Osteocyte (in vitro differentiated cells): Measurements from ENCODE around the gene LDHA. TPM values are rescaled to one million over a fixed set of nuclear protein-coding genes. Genes with fewer than 3 reads are reported as not detected.

ENCODE experiments used
- DNase-seq: peaks from one replicate; pipeline ENCODE4 v3.0.0; 2021; ENCODE audit warnings: mixed read lengths; ENCODE audit not compliant: unreplicated experiment; ENCODE audit errors: extremely low spot score
- H3K27ac Mint-ChIP-seq: one replicate; pipeline ENCODE4 v1.8.0; 2021; ENCODE audit warnings: mild to moderate bottlenecking, mixed read lengths; ENCODE audit not compliant: unreplicated experiment
- H3K27me3 Mint-ChIP-seq: one replicate; pipeline ENCODE4 v1.8.0; 2021; ENCODE audit warnings: mixed read lengths; ENCODE audit not compliant: unreplicated experiment
- H3K36me3 Mint-ChIP-seq: one replicate; pipeline ENCODE4 v1.8.0; 2021; ENCODE audit warnings: mixed read lengths; ENCODE audit not compliant: unreplicated experiment
- H3K4me1 Mint-ChIP-seq: one replicate; pipeline ENCODE4 v1.8.0; 2021; ENCODE audit warnings: mixed read lengths; ENCODE audit not compliant: unreplicated experiment
- H3K4me3 Mint-ChIP-seq: one replicate; pipeline ENCODE4 v1.8.0; 2021; ENCODE audit warnings: mild to moderate bottlenecking, moderate library complexity, mixed read lengths; ENCODE audit not compliant: unreplicated experiment
- H3K9me3 Mint-ChIP-seq: one replicate; pipeline ENCODE4 v1.8.0; 2021; ENCODE audit warnings: mixed read lengths; ENCODE audit not compliant: unreplicated experiment
- microRNA-seq: library from miRNA; unstranded; fragments of <30 nt; microRNA quantifications from one replicate; pipeline ENCODE4 v1.1.0, GENCODE V29; 2020; ENCODE audit not compliant: unreplicated experiment
- total RNA-seq: library from RNA; stranded (reverse); gene quantifications from 2 replicates; pipeline ENCODE4 v1.2.1, GENCODE V29; 2021
- TF ChIP-seq, protein P1 (sequence below): fragments of 200-600 bp; sonication (generic); IDR thresholded peaks from 2 replicates; pipeline ENCODE4 v1.5.0; 2021; ENCODE audit warnings: antibody characterized with exemption, mild to moderate bottlenecking, moderate library complexity

LDHA gene
- total RNA-seq, 1 donor from 2014 or later = 491 TPM

DNA sequence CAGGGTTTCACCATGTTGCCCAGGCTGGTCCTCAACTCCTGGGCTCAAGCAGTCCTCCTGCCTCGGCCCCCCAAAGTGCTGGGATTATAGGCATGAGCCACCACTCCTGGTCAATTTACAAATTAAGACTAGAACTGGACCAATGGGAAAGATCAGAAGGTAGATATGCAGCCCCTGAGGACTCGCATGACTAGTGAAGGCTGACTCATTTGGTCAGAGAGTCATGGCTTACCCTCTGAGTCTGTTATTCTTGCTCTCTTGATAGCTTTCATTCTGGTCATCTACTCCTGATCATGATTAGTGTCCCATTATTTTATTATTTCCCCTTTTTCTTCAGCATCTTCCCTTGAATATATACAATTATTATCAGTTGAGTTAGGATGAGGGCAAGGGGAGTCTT is 58.6 kb downstream of the LDHA start:
- TF ChIP-seq, protein P1, sequence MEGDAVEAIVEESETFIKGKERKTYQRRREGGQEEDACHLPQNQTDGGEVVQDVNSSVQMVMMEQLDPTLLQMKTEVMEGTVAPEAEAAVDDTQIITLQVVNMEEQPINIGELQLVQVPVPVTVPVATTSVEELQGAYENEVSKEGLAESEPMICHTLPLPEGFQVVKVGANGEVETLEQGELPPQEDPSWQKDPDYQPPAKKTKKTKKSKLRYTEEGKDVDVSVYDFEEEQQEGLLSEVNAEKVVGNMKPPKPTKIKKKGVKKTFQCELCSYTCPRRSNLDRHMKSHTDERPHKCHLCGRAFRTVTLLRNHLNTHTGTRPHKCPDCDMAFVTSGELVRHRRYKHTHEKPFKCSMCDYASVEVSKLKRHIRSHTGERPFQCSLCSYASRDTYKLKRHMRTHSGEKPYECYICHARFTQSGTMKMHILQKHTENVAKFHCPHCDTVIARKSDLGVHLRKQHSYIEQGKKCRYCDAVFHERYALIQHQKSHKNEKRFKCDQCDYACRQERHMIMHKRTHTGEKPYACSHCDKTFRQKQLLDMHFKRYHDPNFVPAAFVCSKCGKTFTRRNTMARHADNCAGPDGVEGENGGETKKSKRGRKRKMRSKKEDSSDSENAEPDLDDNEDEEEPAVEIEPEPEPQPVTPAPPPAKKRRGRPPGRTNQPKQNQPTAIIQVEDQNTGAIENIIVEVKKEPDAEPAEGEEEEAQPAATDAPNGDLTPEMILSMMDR = no peak
- no peak overlapping the region for H3K4me3 Mint-ChIP-seq
- no peak for DNase-seq
- no peaks in the 10 kb centered on the region for H3K9me3 Mint-ChIP-seq
- H3K27me3 Mint-ChIP-seq = no peaks in the 10 kb centered on the region
- peaks cover 4% of the 10 kb centered on the region for H3K4me1 Mint-ChIP-seq
- H3K27ac Mint-ChIP-seq = no peak overlapping the region
- H3K36me3 Mint-ChIP-seq = no peaks in the 10 kb centered on the region

GRCh38 chr11:18455686-18456372 is 61.5 kb downstream of the LDHA start, which contains the start of gene LDHAL6A:
Gene LDHAL6A, plus strand, starts transcription at chr11:18455856. Its CDS starts 825 bp downstream, at chr11:18456681.
- H3K4me3 Mint-ChIP-seq = no peak within 1 kb of the TSS
- H3K9me3 Mint-ChIP-seq = no peaks in the 10 kb centered on the region
- peaks cover 8% of the 10 kb centered on the region for H3K4me1 Mint-ChIP-seq
- no peaks in the 10 kb centered on the region for H3K36me3 Mint-ChIP-seq
- no peak for DNase-seq
- H3K27ac Mint-ChIP-seq = no peak within 1 kb of the TSS
- H3K27me3 Mint-ChIP-seq = no peaks in the 10 kb centered on the region
- TF ChIP-seq, protein P1 = no peak

DNA sequence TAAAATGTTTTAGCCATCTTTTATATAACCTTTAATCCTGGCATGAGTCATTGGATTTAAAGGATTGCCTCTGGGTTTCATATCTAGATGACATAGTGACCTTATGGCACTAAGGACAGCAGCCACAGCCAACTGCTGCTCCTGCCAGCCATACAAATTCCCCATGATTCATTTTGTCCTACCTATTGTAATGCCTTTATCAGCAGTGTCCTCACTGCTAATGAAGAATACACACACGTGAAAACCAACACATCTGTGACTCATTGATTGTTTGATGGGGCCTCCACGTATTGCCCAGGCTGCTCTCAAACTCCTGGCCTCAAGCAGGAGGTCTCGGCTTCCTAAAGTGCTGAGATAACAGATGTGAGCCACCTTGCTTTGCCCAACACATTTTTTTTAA is 63.1 kb downstream of the LDHA start:
- H3K4me3 Mint-ChIP-seq = no peak overlapping the region

More for the DNA sequence above, 63.1 kb downstream of the LDHA start:
- DNase-seq = no peak
- TF ChIP-seq, protein P1 = no peak
- H3K27ac Mint-ChIP-seq = no peak overlapping the region
- H3K27me3 Mint-ChIP-seq = no peaks in the 10 kb centered on the region
- no peaks in the 10 kb centered on the region for H3K36me3 Mint-ChIP-seq
- peaks cover 8% of the 10 kb centered on the region for H3K4me1 Mint-ChIP-seq
- H3K9me3 Mint-ChIP-seq = no peaks in the 10 kb centered on the region

Small RNA genes within 50 kb of the gene (microRNA-seq; reads per million reads assigned to microRNA genes)
- gene MIR3159 = not detected

Other genes starting within 250 kb of the LDHA start
- not detected in 2 replicates for gene MRGPRX4, start 221.7 kb upstream of the LDHA start, total RNA-seq
- gene SAA4, start 157.8 kb upstream of the LDHA start, total RNA-seq = not detected in 2 replicates
- gene SAA2, start 145.9 kb upstream of the LDHA start, total RNA-seq = not detected in 2 replicates
- gene SAA1, start 128.3 kb upstream of the LDHA start, total RNA-seq = not detected in 2 replicates
- gene HPS5, start 72.4 kb upstream of the LDHA start, total RNA-seq = 68.9 and 76.3 TPM in 2 replicates
- 91.1 and 95.1 TPM in 2 replicates for gene GTF2H1, start 72.0 kb upstream of the LDHA start, total RNA-seq
- gene LDHC, start 17.8 kb downstream of the LDHA start, total RNA-seq = not detected in 2 replicates
- not detected in 2 replicates for gene LDHAL6A, start 61.3 kb downstream of the LDHA start, total RNA-seq
- 77.7 and 81.4 TPM in 2 replicates for gene TSG101, start 132.4 kb downstream of the LDHA start, total RNA-seq
- 21.2 and 24.5 TPM in 2 replicates for gene UEVLD, start 194.2 kb downstream of the LDHA start, total RNA-seq
- 3.0 and 4.5 TPM in 2 replicates for gene MISFA, start 205.2 kb downstream of the LDHA start, total RNA-seq
- 16.4 and 19.5 TPM in 2 replicates for gene SPTY2D1, start 239.8 kb downstream of the LDHA start, total RNA-seq